Measurements from ENCODE around the gene AZU1.

DNA sequence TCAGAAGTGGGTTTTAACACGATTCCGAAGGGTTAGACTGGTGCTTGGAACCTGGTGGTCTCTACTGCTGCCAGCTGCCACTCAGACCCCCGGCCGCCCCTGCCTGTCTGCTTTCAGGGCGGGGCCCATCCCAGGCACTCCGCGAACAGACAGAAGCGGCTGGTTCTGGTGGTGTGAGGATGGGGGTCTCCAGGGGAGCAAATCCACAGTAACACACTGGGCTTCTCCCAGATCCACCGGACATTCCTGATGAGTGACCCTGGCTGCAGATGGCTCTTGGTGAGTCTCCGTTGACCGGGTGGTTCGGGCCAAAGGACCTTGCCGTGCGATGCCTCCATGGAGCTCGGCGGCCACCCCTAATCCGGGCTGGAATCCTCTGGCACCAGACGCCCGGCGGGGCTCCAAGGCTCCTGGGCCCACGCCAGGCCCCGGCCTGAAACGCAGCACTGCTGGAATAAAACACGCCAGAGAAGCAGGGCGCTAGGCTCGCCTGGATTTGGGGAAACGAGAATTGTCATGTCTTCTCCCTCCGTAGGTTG lies 32.5 kb upstream of the AZU1 start:
- TF ChIP-seq, protein P1, sequence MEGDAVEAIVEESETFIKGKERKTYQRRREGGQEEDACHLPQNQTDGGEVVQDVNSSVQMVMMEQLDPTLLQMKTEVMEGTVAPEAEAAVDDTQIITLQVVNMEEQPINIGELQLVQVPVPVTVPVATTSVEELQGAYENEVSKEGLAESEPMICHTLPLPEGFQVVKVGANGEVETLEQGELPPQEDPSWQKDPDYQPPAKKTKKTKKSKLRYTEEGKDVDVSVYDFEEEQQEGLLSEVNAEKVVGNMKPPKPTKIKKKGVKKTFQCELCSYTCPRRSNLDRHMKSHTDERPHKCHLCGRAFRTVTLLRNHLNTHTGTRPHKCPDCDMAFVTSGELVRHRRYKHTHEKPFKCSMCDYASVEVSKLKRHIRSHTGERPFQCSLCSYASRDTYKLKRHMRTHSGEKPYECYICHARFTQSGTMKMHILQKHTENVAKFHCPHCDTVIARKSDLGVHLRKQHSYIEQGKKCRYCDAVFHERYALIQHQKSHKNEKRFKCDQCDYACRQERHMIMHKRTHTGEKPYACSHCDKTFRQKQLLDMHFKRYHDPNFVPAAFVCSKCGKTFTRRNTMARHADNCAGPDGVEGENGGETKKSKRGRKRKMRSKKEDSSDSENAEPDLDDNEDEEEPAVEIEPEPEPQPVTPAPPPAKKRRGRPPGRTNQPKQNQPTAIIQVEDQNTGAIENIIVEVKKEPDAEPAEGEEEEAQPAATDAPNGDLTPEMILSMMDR (conservative IDR thresholded peaks at IDR 0.05; ENCODE audit: low read length) = no peak
- TF ChIP-seq EZH2phosphoT487 (IDR thresholded peaks at IDR 0.05; ENCODE audit: borderline replicate concordance) = no peak

Measured in Loucy (cell line).